SK-N-SH (cell line): ENCODE results near the gene ATAD3B.
"Not testable (repeated sequence)": the region's sequence is repeated elsewhere in the genome, so short reads cannot be mapped to it uniquely, and the experiment has no call there.

Experiments
- FOXJ3 ChIP-seq: sonication (generic); formaldehyde crosslinking; IDR thresholded peaks from 2 replicates; pipeline ENCODE4 v1.5.1; 2020; ENCODE audit warnings: mild to moderate bottlenecking, missing genetic modification reagents
- JUND ChIP-seq: IDR thresholded peaks from 2 replicates; pipeline ENCODE4 v1.4.0; 2012
- NFIC ChIP-seq: IDR thresholded peaks from 2 replicates; pipeline ENCODE4 v1.4.0; 2012; ENCODE audit warnings: borderline replicate concordance
- POLR2AphosphoS5 ChIP-seq: IDR thresholded peaks from 2 replicates; pipeline ENCODE4 v1.6.1; 2012; ENCODE audit warnings: low read depth, low read length
- SIN3A ChIP-seq: IDR thresholded peaks from 2 replicates; pipeline ENCODE4 v1.6.1; 2012; ENCODE audit warnings: low read depth, mild to moderate bottlenecking, low read length, moderate library complexity, borderline replicate concordance
- TAF1 ChIP-seq: IDR thresholded peaks from 2 replicates; pipeline ENCODE4 v1.6.1; 2012; ENCODE audit warnings: low read depth, mild to moderate bottlenecking, low read length, moderate library complexity, borderline replicate concordance
- TF ChIP-seq, protein P1 (sequence below): fragments of 200-600 bp; sonication (generic); IDR thresholded peaks from 2 replicates; pipeline ENCODE4 v1.6.1; 2017; ENCODE audit warnings: antibody characterized with exemption, mild to moderate bottlenecking, moderate library complexity

DNA sequence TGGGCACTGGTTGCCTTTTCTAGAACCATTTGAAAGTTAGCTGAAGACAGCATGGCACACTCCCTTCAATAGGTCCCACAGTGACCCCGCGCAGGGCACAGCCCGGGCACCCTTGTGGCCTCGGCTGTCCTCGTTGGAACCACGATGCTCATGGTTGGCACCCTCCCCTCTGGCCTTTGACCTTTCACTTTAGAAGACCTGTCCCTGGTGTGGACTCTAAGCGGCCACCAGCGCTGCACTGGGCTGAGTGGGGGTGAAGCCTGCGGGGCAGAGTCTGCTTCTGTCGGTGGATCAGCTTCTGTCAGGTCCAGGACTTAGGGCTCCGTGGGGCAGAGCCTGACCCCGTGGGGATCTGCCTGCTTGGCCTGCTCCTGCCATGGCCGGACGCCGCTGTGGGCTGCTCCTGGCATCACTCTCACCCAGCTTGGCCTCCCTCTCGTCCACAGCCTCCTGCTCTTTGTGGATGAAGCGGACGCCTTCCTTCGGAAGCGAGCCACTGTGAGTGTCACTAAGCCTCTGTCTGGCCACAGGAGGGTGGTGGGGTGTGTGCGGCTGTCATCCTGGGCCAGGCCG lies 14.8 kb upstream of the ATAD3B start:
- TF ChIP-seq, protein P1, sequence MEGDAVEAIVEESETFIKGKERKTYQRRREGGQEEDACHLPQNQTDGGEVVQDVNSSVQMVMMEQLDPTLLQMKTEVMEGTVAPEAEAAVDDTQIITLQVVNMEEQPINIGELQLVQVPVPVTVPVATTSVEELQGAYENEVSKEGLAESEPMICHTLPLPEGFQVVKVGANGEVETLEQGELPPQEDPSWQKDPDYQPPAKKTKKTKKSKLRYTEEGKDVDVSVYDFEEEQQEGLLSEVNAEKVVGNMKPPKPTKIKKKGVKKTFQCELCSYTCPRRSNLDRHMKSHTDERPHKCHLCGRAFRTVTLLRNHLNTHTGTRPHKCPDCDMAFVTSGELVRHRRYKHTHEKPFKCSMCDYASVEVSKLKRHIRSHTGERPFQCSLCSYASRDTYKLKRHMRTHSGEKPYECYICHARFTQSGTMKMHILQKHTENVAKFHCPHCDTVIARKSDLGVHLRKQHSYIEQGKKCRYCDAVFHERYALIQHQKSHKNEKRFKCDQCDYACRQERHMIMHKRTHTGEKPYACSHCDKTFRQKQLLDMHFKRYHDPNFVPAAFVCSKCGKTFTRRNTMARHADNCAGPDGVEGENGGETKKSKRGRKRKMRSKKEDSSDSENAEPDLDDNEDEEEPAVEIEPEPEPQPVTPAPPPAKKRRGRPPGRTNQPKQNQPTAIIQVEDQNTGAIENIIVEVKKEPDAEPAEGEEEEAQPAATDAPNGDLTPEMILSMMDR, result not testable (repeated sequence)
- not testable (repeated sequence) for TF ChIP-seq NFIC; SIN3A; FOXJ3 (CRISPR knock-in tag); JUND; TAF1; POLR2AphosphoS5
